ENCODE results near the gene RPP40. TPM values are rescaled to one million over a fixed set of nuclear protein-coding genes. Genes with fewer than 3 reads are reported as not detected.
A peak's percentile ranks its signal among the peaks of the same experiment; 100 is the strongest.

Gene RPP40
- total and polyA plus RNA-seq, 9 of the 15 experiments (the other 6 are each of a cell fraction or from before 2014, with no cell fraction given), result 22.6 to 114 (median 39.0) TPM

DNA sequence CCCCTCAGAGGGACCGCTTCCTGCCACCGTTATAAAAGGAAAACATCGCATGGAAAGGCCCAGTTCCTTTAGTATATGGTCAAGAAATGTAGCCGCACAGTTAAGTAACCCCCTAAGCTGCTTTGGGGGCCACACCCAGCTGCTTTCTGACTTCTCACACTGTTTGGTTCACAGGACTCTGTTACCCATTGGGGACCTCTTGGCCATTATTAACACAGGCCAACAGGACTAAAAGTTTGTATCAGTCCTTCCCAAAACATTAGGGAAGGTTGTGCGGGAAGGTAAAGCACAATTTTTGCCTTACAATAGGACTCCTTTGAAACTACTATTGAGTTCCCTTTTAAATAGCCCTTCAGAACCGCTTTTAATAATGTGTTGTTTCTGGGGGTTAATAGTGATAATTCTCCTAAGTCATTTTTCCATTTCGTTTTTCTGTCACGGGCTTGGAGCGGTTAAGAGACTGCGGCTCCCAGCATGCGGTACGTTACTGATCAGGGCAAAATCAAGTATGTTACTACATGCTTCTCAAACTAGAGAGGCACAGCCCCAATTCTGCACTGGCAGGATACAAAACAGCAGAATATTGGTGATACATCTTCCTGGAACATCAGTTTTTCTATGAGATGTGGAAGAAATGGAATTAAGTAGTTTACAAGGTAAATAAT, 668 bp upstream of the RPP40 start (continued):
- TF ChIP-seq JUND (IDR thresholded peaks at IDR 0.05; ENCODE audit: borderline replicate concordance, low read depth, low read length) (no peak), JUND (tag; IDR thresholded peaks at IDR 0.05; ENCODE audit: borderline replicate concordance, low read depth, low read length) (no peak), FOXJ3 (CRISPR knock-in tag; IDR thresholded peaks at IDR 0.05) (no peak), KDM1A (IDR thresholded peaks at IDR 0.05) (no peak), ELF1 (tag; IDR thresholded peaks at IDR 0.05) (0 out of 2 replicates have a peak, but pooled peaks have one; percentile 7)

DNA sequence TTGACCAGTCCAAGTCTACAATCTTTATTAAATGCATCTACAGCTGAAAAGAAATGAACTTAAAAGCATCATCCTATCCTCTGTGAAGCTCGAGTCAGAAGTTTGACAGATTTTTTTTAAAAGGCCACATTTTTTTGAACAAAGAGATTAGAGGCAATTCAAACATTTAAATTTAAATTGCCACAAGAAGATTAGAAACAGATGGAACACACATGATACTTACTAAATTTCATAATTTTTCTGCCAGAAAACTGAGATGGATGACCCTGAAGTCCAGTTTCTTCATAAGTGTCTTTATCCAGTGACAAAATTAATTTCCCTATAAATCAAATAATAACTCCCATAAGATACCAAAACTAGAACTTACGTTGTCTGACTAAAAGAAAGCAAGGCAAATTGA, 4.3 kb downstream of the RPP40 start:
- H3K27ac ChIP-seq (ENCODE audit: extremely low read depth, low read depth, low read length), result no peak overlapping the region
- peaks cover 8% of the 10 kb centered on the region; the same call in 1 of the 3 replicates for H3K79me2 ChIP-seq (ENCODE audit: control insufficient read depth, insufficient read depth, low read length)
- H3K9me3 ChIP-seq (replicated peaks; ENCODE audit: control insufficient read depth, insufficient read depth, low read depth, low read length), result no peaks in the 10 kb centered on the region
- ATAC-seq (no peak), FAIRE-seq (no peak), DNase-seq (ENCODE audit: extremely low read depth in 1 of 4, low spot score in 3 of 4) (no peak)
- no TSS peak for BruUV-seq (replicated peaks)
- H3K36me3 ChIP-seq (ENCODE audit: control insufficient read depth, insufficient read depth, low read length), result peaks cover 45% of the 10 kb centered on the region; the same call in 2 of the 3 replicates
- intact Hi-C loops (cut with micrococcal nuclease) (no loop called here), in situ Hi-C loops (cut with MboI) (no loop called here)
- ChIA-PET POLR2A (no interaction called here), CTCF (ENCODE audit: low intra/inter-chr PET ratio) (no interaction called here)
- H3K9me1 ChIP-seq (ENCODE audit: control insufficient read depth, insufficient read depth, low read length), result no peaks in the 10 kb centered on the region
- no peaks in the 10 kb centered on the region for H4K20me1 ChIP-seq (replicated peaks; ENCODE audit: control insufficient read depth, insufficient read depth, low read length)
- no peak overlapping the region for H3K4me2 ChIP-seq (ENCODE audit: insufficient read depth, low read length)
- no peak overlapping the region for H3K9ac ChIP-seq (ENCODE audit: insufficient read depth in 1 of 2, low read depth in 2 of 2, low read length in 2 of 2)
- no peak overlapping the region for H3K4me3 ChIP-seq
- TF ChIP-seq ADNP (tag; IDR thresholded peaks at IDR 0.05) (no peak), ZKSCAN8 (CRISPR knock-in tag; IDR thresholded peaks at IDR 0.05) (no peak), HDGF (IDR thresholded peaks at IDR 0.05) (no peak), RBM14 (IDR thresholded peaks at IDR 0.05; ENCODE audit: borderline replicate concordance, insufficient read depth, low read depth, low read length) (no peak), JUN (IDR thresholded peaks at IDR 0.05; ENCODE audit: borderline replicate concordance, low read depth, low read length) (no peak), JUN (CRISPR knock-in tag; IDR thresholded peaks at IDR 0.05; ENCODE audit: borderline replicate concordance) (no peak), TGIF2 (CRISPR knock-in tag; IDR thresholded peaks at IDR 0.05) (no peak), HNRNPLL (IDR thresholded peaks at IDR 0.05; ENCODE audit: low read depth, low read length, poor library complexity, severe bottlenecking) (no peak), KLF16 (IDR thresholded peaks at IDR 0.05) (no peak), ZNF24 (IDR thresholded peaks at IDR 0.05) (no peak), GATAD2A (IDR thresholded peaks at IDR 0.05) (no peak), ZNF232 (CRISPR knock-in tag; IDR thresholded peaks at IDR 0.05) (no peak), ZBTB17 (CRISPR knock-in tag; IDR thresholded peaks at IDR 0.05) (no peak)
- TF ChIP-seq, protein P1, sequence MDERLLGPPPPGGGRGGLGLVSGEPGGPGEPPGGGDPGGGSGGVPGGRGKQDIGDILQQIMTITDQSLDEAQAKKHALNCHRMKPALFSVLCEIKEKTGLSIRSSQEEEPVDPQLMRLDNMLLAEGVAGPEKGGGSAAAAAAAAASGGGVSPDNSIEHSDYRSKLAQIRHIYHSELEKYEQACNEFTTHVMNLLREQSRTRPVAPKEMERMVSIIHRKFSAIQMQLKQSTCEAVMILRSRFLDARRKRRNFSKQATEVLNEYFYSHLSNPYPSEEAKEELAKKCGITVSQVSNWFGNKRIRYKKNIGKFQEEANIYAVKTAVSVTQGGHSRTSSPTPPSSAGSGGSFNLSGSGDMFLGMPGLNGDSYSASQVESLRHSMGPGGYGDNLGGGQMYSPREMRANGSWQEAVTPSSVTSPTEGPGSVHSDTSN (CRISPR knock-in tag; IDR thresholded peaks at IDR 0.05; ENCODE audit: low read depth), result no peak
- TF ChIP-seq, protein P1 (tag; conservative IDR thresholded peaks at IDR 0.05; ENCODE audit: low read depth), result no peak
- TF ChIP-seq, protein P2, sequence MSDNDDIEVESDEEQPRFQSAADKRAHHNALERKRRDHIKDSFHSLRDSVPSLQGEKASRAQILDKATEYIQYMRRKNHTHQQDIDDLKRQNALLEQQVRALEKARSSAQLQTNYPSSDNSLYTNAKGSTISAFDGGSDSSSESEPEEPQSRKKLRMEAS (CRISPR knock-in tag; IDR thresholded peaks at IDR 0.05), result no peak
- 82% methylated on average over 2 of the region's 2 CpGs for WGBS (ENCODE audit: insufficient coverage, low coverage, missing lambda C conversion rate)
- peaks cover 3 to 15% of the 10 kb centered on the region in 2 experiments; a peak in 4 of 5 replicates for H3K4me1 ChIP-seq (replicated peaks in 1 of 2; ENCODE audit: control insufficient read depth in 2 of 2, insufficient read depth in 2 of 2, low read length in 2 of 2)
- H2AFZ ChIP-seq (ENCODE audit: low read depth, low read length), result no peak overlapping the region
- no peaks in the 10 kb centered on the region for H3K27me3 ChIP-seq (ENCODE audit: control insufficient read depth in 2 of 2, insufficient read depth in 2 of 2, low read length in 2 of 2)

Data from K562 (cell line).